Hepatocyte (in vitro differentiated cells): ENCODE results near the gene RSU1. TPM values are rescaled to one million over a fixed set of nuclear protein-coding genes. Genes with fewer than 3 reads are reported as not detected.

Experiments used
- DNase-seq: peaks from one replicate; pipeline ENCODE4 v3.0.0-alpha.2; 2016; ENCODE audit warnings: low spot score
- H2AFZ ChIP-seq: fragments of 200-600 bp; sonication (generic); 2 replicates; pipeline ENCODE4 v1.6.0; 2016; ENCODE audit warnings: antibody characterized with exemption, mild to moderate bottlenecking
- H3K27ac ChIP-seq: fragments of 200-600 bp; sonication (generic); 2 replicates; pipeline ENCODE4 v1.5.1; 2016; ENCODE audit warnings: mild to moderate bottlenecking
- H3K27me3 ChIP-seq: fragments of 200-600 bp; sonication (generic); 2 replicates; pipeline ENCODE4 v1.6.1; 2016
- H3K36me3 ChIP-seq: fragments of 200-600 bp; sonication (generic); replicated peaks from 2 replicates; pipeline ENCODE4 v1.5.1; 2016; ENCODE audit warnings: low read depth; ENCODE audit not compliant: insufficient read depth
- H3K4me1 ChIP-seq: fragments of 200-600 bp; sonication (generic); 2 replicates; pipeline ENCODE4 v1.5.1; 2016; ENCODE audit warnings: mild to moderate bottlenecking, moderate library complexity; ENCODE audit not compliant: insufficient read depth
- H3K4me2 ChIP-seq: fragments of 200-600 bp; sonication (generic); 2 replicates; pipeline ENCODE4 v1.6.0; 2016
- H3K4me3 ChIP-seq: fragments of 200-600 bp; sonication (generic); 2 replicates; pipeline ENCODE4 v1.5.1; 2016; ENCODE audit warnings: mild to moderate bottlenecking
- H3K79me2 ChIP-seq: fragments of 200-600 bp; sonication (generic); 2 replicates; pipeline ENCODE4 v1.6.0; 2017; ENCODE audit warnings: mild to moderate bottlenecking
- H3K9me2 ChIP-seq: fragments of 200-600 bp; sonication (generic); replicated peaks from 2 replicates; pipeline ENCODE4 v1.6.0; 2017; ENCODE audit warnings: mild to moderate bottlenecking; ENCODE audit not compliant: insufficient read depth
- H3K9me3 ChIP-seq: fragments of 200-600 bp; sonication (generic); 2 replicates; pipeline ENCODE4 v1.5.1; 2016; ENCODE audit warnings: low read depth, mild to moderate bottlenecking
- H4K20me1 ChIP-seq: fragments of 200-600 bp; sonication (generic); 2 replicates; pipeline ENCODE4 v1.6.0; 2016; ENCODE audit warnings: mild to moderate bottlenecking; ENCODE audit not compliant: insufficient read depth, poor library complexity, severe bottlenecking
- EZH2 ChIP-seq: fragments of 200-600 bp; sonication (generic); IDR thresholded peaks from 2 replicates; pipeline ENCODE4 v1.6.1; 2016; ENCODE audit warnings: antibody characterized with exemption, mild to moderate bottlenecking, borderline replicate concordance
- EZH2phosphoT487 ChIP-seq: fragments of 200-600 bp; sonication (generic); IDR thresholded peaks from one replicate; pipeline ENCODE4 v1.6.1; 2018; ENCODE audit warnings: antibody characterized with exemption, mild to moderate bottlenecking, low read depth, moderate library complexity; ENCODE audit not compliant: unreplicated experiment, severe bottlenecking
- WGBS: methylation state at CpG from one replicate; pipeline ENCODE4 v1.1.6; 2016; ENCODE audit warnings: low lambda C conversion rate; ENCODE audit errors: missing lambda C conversion rate; 5-methylcytosine and 5-hydroxymethylcytosine counted together
- polyA plus RNA-seq: library from polyadenylated mRNA; unstranded; fragments of >200 nt; fragmentation: Nextera tagmentation; extraction: Ambion mirVana; gene quantifications from 2 replicates; pipeline ENCODE4 v1.2.1, GENCODE V29; 2016
- total RNA-seq: library from RNA; depleted of rRNA; stranded (reverse); fragments of >200 nt; gene quantifications from 2 replicates; pipeline ENCODE4 v1.2.3, GENCODE V29; 2014
- TF ChIP-seq, protein P1 (sequence below): fragments of 200-600 bp; sonication (generic); IDR thresholded peaks from 2 replicates; pipeline ENCODE4 v1.5.1; 2016; ENCODE audit warnings: antibody characterized with exemption, mild to moderate bottlenecking; ENCODE audit not compliant: poor library complexity

The RSU1 gene
- total and polyA plus RNA-seq, 2 experiments from 2014 or later, result 37.0 to 52.3 TPM

DNA sequence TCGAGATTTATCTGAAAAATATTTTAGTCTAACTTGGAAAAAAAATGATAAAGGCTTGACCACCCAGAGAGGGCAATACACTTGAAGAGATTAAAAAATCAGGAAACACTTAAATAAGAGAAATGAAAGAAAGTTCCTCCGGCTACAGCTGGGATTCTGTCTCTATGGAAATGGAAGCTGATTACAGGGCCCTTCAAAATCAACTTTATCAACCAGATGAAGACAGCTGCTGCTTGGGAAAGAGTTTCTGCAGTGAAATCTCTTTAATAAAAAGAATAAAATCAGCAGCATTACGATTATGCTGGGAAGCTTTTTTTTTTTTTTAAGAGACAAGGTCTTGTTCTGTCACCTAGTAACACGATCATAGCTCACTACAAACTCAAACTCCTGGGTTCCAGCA is 4.5 kb downstream of the RSU1 start:
- H3K4me2 ChIP-seq, result no peak overlapping the region
- no peaks in the 10 kb centered on the region for H3K4me1 ChIP-seq
- no peak for DNase-seq
- H3K4me3 ChIP-seq, result no peak overlapping the region
- H4K20me1 ChIP-seq, result no peaks in the 10 kb centered on the region
- H2AFZ ChIP-seq, result no peak overlapping the region
- H3K27me3 ChIP-seq, result no peaks in the 10 kb centered on the region
- peaks cover 47% of the 10 kb centered on the region for H3K79me2 ChIP-seq
- H3K9me2 ChIP-seq, result no peaks in the 10 kb centered on the region
- no peaks in the 10 kb centered on the region for H3K9me3 ChIP-seq
- no peaks in the 10 kb centered on the region for H3K36me3 ChIP-seq
- WGBS, result 93% methylated on average over 4 of the region's 4 CpGs
- H3K27ac ChIP-seq, result no peak overlapping the region
- no peak for TF ChIP-seq EZH2phosphoT487
- TF ChIP-seq, protein P1, sequence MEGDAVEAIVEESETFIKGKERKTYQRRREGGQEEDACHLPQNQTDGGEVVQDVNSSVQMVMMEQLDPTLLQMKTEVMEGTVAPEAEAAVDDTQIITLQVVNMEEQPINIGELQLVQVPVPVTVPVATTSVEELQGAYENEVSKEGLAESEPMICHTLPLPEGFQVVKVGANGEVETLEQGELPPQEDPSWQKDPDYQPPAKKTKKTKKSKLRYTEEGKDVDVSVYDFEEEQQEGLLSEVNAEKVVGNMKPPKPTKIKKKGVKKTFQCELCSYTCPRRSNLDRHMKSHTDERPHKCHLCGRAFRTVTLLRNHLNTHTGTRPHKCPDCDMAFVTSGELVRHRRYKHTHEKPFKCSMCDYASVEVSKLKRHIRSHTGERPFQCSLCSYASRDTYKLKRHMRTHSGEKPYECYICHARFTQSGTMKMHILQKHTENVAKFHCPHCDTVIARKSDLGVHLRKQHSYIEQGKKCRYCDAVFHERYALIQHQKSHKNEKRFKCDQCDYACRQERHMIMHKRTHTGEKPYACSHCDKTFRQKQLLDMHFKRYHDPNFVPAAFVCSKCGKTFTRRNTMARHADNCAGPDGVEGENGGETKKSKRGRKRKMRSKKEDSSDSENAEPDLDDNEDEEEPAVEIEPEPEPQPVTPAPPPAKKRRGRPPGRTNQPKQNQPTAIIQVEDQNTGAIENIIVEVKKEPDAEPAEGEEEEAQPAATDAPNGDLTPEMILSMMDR, result no peak
- TF ChIP-seq EZH2, result no peak

DNA sequence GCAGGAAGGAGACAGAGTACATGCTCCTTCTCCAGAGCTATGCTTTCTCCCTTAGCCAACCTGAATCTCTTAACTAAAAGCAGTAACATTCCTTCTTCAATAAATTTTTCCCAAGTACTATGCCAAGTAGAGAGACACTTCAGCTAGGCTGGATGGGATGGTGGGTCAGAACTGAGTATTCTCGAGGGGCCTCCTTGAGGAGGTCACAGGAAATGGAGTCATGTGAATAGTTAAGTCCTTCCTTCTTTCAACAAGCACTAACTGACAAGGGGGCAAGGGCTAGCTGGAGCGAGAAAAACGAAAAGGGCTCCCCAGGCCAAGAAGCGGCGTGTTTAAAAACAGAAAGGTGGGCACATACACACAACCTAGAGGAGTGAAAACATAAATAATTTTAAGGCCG is 5.5 kb downstream of the RSU1 start:
- Histone ChIP-seq H3K79me2 (peaks cover 47% of the 10 kb centered on the region), H3K36me3 (no peaks in the 10 kb centered on the region), H3K9me3 (no peaks in the 10 kb centered on the region), H3K27ac (no peak overlapping the region), H3K27me3 (no peaks in the 10 kb centered on the region), H3K4me2 (no peak overlapping the region), H4K20me1 (no peaks in the 10 kb centered on the region), H3K4me1 (no peaks in the 10 kb centered on the region), H3K9me2 (no peaks in the 10 kb centered on the region), H3K4me3 (no peak overlapping the region), H2AFZ (no peak overlapping the region)
- TF ChIP-seq, protein P1, result no peak
- TF ChIP-seq EZH2phosphoT487, result no peak
- no peak for TF ChIP-seq EZH2
- no peak for DNase-seq
- WGBS, result 96% methylated on average over 6 of the region's 6 CpGs

- H3K36me3 ChIP-seq, result no peaks in the 10 kb centered on the region
- no peaks in the 10 kb centered on the region for H4K20me1 ChIP-seq
- no peaks in the 10 kb centered on the region for H3K27me3 ChIP-seq
- no peak overlapping the region for H3K4me2 ChIP-seq
- H2AFZ ChIP-seq, result no peak overlapping the region
- TF ChIP-seq EZH2, result no peak
- TF ChIP-seq EZH2phosphoT487, result no peak
- TF ChIP-seq, protein P1, result no peak
- no peaks in the 10 kb centered on the region for H3K4me1 ChIP-seq
- H3K27ac ChIP-seq, result no peak overlapping the region
- H3K4me3 ChIP-seq, result no peak overlapping the region
- peaks cover 46% of the 10 kb centered on the region for H3K79me2 ChIP-seq
- no peaks in the 10 kb centered on the region for H3K9me3 ChIP-seq
- no peaks in the 10 kb centered on the region for H3K9me2 ChIP-seq
- WGBS, result 74% methylated on average over 3 of the region's 3 CpGs
- no peak for DNase-seq
These were observed 5.9 kb downstream of the RSU1 start for GRCh38 chr10:16811292-16811691.
